ENCODE measurements around the gene SPRTN.
A peak's percentile ranks its signal among the peaks of the same experiment; 100 is the strongest.
"Not testable (repeated sequence)": the region's sequence is repeated elsewhere in the genome, so short reads cannot be mapped to it uniquely, and the experiment has no call there.

The SPRTN gene

GRCh38 chr1:231337043-231337471 lies 1.0 kb upstream of the SPRTN start:
- DNase-seq = peak in 1 of 2 donors; percentile 3

- peak; percentile 98 to 99 for DNase-seq
These were observed 422 bp upstream of the SPRTN start, which contains the start of gene EXOC8 for GRCh38 chr1:231337472-231338269. TSS of gene EXOC8 (minus strand) at chr1:231337852. CDS start at chr1:231337745, 107 bp downstream.

GRCh38 chr1:231340328-231341013 lies 2.4 kb downstream of the SPRTN start:
- no peak for DNase-seq

GRCh38 chr1:231347961-231348360 lies 9.9 kb downstream of the SPRTN start:
- DNase-seq = no peak

GRCh38 chr1:231348442-231348841 lies 10.3 kb downstream of the SPRTN start:
- no peak for DNase-seq

GRCh38 chr1:231348856-231349255 lies 10.8 kb downstream of the SPRTN start:
- DNase-seq = not testable (repeated sequence)

- no peak for DNase-seq
These were observed 13.7 kb downstream of the SPRTN start for GRCh38 chr1:231351816-231352215.

- no peak for DNase-seq
These were observed 15.0 kb downstream of the SPRTN start for GRCh38 chr1:231353086-231353485.

GRCh38 chr1:231354330-231355020 lies 16.4 kb downstream of the SPRTN start:
- DNase-seq = no peak

GRCh38 chr1:231355171-231355570 lies 17.1 kb downstream of the SPRTN start:
- DNase-seq = no peak

- DNase-seq = no peak
These were observed 19.2 kb downstream of the SPRTN start for GRCh38 chr1:231357187-231357772.

- DNase-seq = peak; percentile 63 to 71
These were observed 19.8 kb downstream of the SPRTN start for GRCh38 chr1:231357831-231358354.

GRCh38 chr1:231359113-231359512 lies 21.0 kb downstream of the SPRTN start:
- peak; percentile 82 to 83 for DNase-seq

GRCh38 chr1:231362325-231362724 lies 24.2 kb downstream of the SPRTN start:
- no peak for DNase-seq

- DNase-seq = no peak
These were observed 25.5 kb downstream of the SPRTN start for GRCh38 chr1:231363624-231364023.

- DNase-seq = no peak
These were observed 26.1 kb downstream of the SPRTN start for GRCh38 chr1:231364192-231364591.

GRCh38 chr1:231369282-231369681 lies 31.2 kb downstream of the SPRTN start:
- no peak for DNase-seq

- no peak for DNase-seq
These were observed 34.4 kb downstream of the SPRTN start for GRCh38 chr1:231372501-231372900.

GRCh38 chr1:231374394-231374793 lies 36.3 kb downstream of the SPRTN start:
- DNase-seq = no peak

GRCh38 chr1:231376101-231376500 lies 38.0 kb downstream of the SPRTN start:
- no peak for DNase-seq

GRCh38 chr1:231376875-231377549 lies 38.9 kb downstream of the SPRTN start:
- no peak for DNase-seq

- no peak for DNase-seq
These were observed 43.6 kb downstream of the SPRTN start for GRCh38 chr1:231381729-231382128.

All from inflammatory macrophage (primary cell).